Right lobe of liver (tissue), 6 donors: ENCODE results near the gene NCEH1. TPM values are rescaled to one million over a fixed set of nuclear protein-coding genes. Genes with fewer than 3 reads are reported as not detected.

Experiments
- ATAC-seq, 4 donors: fragments of 200-7000 bp; cut with Tn5 transposase; one replicate each; pipeline ENCODE4 v1.9.1; 2020; ENCODE audit warnings: mild to moderate bottlenecking in 4 of 4, moderate library complexity in 4 of 4
- DNase-seq, 3 donors: peaks; one replicate each; pipeline ENCODE4 v3.0.0-alpha.2; 2020
- H3K27ac ChIP-seq, 3 donors: fragments of 200-600 bp; one replicate each; pipeline ENCODE4 v1.8.0; 2022
- H3K27me3 ChIP-seq, 2 donors: fragments of 200-600 bp; one replicate each; pipeline ENCODE4 v1.8.0; 2022
- H3K36me3 ChIP-seq, 4 donors: fragments of 200-600 bp; sonication (generic) in 1 of 4; one replicate each; pipeline versions ENCODE4 v1.5.1 to v1.8.0; 2017 to 2022; ENCODE audit warnings: control low read depth in 1 of 4
- H3K4me1 ChIP-seq, 4 donors: fragments of 200-600 bp; sonication (generic) in 1 of 4; one replicate each; pipeline versions ENCODE4 v1.5.1 to v1.8.0; 2017 to 2022; ENCODE audit warnings: control low read depth in 1 of 4
- H3K4me3 ChIP-seq, 3 donors: fragments of 200-600 bp; one replicate each; pipeline ENCODE4 v1.8.0; 2022
- H3K9me3 ChIP-seq, 4 donors: fragments of 200-600 bp; sonication (generic) in 1 of 4; one replicate each; pipeline versions ENCODE4 v1.5.1 to v1.8.0; 2017 to 2022; ENCODE audit warnings: control low read depth in 1 of 4
- CTCF ChIP-seq, 4 donors: fragments of 200-600 bp in 3 of 4; fragments of 450-650 bp in 1 of 4; IDR thresholded peaks; one replicate each; pipeline versions ENCODE4 v1.5.1 to v1.8.0; 2016 to 2022; ENCODE audit warnings: antibody characterized with exemption in 4 of 4, mild to moderate bottlenecking in 2 of 4
- POLR2A ChIP-seq: fragments of 450-650 bp; IDR thresholded peaks from one replicate; pipeline ENCODE4 v1.6.1; 2017; ENCODE audit warnings: antibody characterized with exemption, mild to moderate bottlenecking
- WGBS: methylation state at CpG from one replicate; pipeline ENCODE4 v1.1.6; 2018; ENCODE audit warnings: low coverage, low lambda C conversion rate; ENCODE audit not compliant: insufficient coverage; ENCODE audit errors: missing lambda C conversion rate; 5-methylcytosine and 5-hydroxymethylcytosine counted together
- intact Hi-C, 2 donors: fragments of 100-400 bp; cut with DNase I; formaldehyde crosslinking; loops; one replicate each; pipeline versions ENCODE4 v1.11.2 to v1.14.1; 2022
- total RNA-seq, 6 experiments: library from RNA; depleted of rRNA in 2 of 6; stranded (reverse); fragments of >200 nt in 2 of 6; fragmentation: NEBNext Ultra II Directional in 3 of 6; extraction: Animal tissue kit (Norgen Biotek cat#: 25700) in 3 of 6; gene quantifications; one replicate each; pipeline versions ENCODE4 v1.1.0 to v1.2.4, GENCODE V29; 2016 to 2023
- donor health status: DM: no; HTN: yes; CAD: no.
- donor health status: DM: no; HTN: no; CAD: no.
- donor health status: DM: no; HTN: no; CAD: no.
- donor health status: DM: no; HTN: yes; CAD: no.
- donor health status: DM: no; HTN: yes; CAD: no.

NCEH1 gene
- total RNA-seq, 6 experiments from 2014 or later = 1.5 to 13.0 (median 4.3) TPM

DNA sequence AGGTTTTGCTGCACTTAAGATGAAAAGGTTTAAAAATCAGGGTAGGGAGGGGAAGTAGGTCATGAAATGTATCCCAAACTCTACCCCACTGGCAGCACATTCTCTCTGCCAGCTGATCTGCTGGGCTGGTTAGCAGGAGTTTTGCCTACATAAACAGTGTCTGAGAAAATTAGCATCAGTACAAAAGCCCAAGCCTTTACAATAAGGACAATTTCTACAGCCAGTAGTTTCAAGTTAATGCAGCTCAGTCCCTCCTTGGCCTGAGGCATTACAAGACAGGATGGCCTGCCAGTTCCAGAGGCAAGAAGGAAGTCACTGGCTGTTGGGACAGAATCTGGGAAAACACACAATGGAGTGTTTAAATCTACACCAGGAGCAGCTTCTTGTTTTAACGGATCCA is 32.8 kb downstream of the NCEH1 start:
- H3K36me3 ChIP-seq = no peaks in the 10 kb centered on the region
- TF ChIP-seq POLR2A = no peak
- no peak for TF ChIP-seq CTCF (IDR thresholded peaks at IDR 0.05)
- no peaks in the 10 kb centered on the region for H3K4me1 ChIP-seq
- no peak overlapping the region for H3K27ac ChIP-seq
- no peak overlapping the region for H3K4me3 ChIP-seq
- H3K27me3 ChIP-seq = no peaks in the 10 kb centered on the region
- no peaks in the 10 kb centered on the region for H3K9me3 ChIP-seq
- intact Hi-C loops = no loop called here
- DNase-seq (no peak), ATAC-seq (no peak)
- WGBS = 55% methylated on average over 1 of the region's 1 CpG

DNA sequence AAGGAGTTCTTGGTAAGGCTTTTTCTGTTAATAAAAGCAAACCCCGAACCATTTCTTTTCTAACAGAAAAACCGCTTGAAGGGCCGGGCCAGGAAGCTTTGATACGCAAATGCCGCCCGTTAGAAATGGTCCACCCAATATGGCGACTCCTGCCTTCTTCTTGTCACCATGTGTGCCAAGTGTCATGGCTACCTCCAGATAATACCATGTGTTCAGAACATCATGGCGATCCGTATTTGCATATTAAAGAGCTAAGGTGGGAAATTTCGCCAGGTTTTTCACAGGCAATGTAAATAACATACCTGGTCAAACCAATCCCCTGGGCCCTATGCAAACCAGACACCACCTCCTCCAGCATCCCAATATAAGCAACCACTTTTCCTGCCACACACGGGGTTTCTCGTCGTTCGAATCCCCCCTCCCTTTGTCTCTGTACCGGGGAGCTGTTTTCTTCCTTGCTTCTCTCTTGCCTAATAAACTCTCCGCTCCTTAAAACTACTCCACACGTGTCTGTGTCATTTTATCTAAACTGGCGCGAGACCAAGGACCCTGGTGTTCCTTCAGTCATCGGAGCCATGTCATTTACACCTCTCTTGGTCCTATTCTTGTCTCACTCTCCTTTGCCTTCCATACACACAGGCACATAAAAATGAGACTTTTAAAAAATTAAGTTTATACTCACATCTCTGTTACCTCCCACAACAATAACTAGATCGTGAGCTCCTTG is 34.5 kb downstream of the NCEH1 start:
- no peaks in the 10 kb centered on the region for H3K36me3 ChIP-seq
- 77% methylated on average over 21 of the region's 21 CpGs for WGBS
- ATAC-seq = no peak
- intact Hi-C loops = no loop called here
- no peak for TF ChIP-seq CTCF (IDR thresholded peaks at IDR 0.05)
- TF ChIP-seq POLR2A = no peak
- no peak overlapping the region for H3K27ac ChIP-seq
- no peaks in the 10 kb centered on the region for H3K9me3 ChIP-seq
- no peak for DNase-seq
- no peak overlapping the region for H3K4me3 ChIP-seq
- no peaks in the 10 kb centered on the region for H3K27me3 ChIP-seq
- H3K4me1 ChIP-seq = no peaks in the 10 kb centered on the region

- Histone ChIP-seq H3K9me3 (no peaks in the 10 kb centered on the region), H3K4me1 (no peaks in the 10 kb centered on the region), H3K27ac (no peak overlapping the region), H3K36me3 (no peaks in the 10 kb centered on the region), H3K27me3 (no peaks in the 10 kb centered on the region), H3K4me3 (no peak overlapping the region)
- ATAC-seq (peak; percentile 56 to 73 (median 64)), DNase-seq (no peak)
- intact Hi-C loops = no loop called here
- 25% methylated on average over 7 of the region's 7 CpGs for WGBS
- TF ChIP-seq POLR2A (no peak), CTCF (IDR thresholded peaks at IDR 0.05) (peak; percentile 69 to 88 (median 84))
Observed at GRCh38 chr3:172675441-172676193, 35.2 kb downstream of the NCEH1 start.

- 21% methylated on average over 2 of the region's 2 CpGs for WGBS
- Histone ChIP-seq H3K27ac (no peak overlapping the region), H3K4me3 (no peak overlapping the region), H3K4me1 (no peaks in the 10 kb centered on the region), H3K9me3 (no peaks in the 10 kb centered on the region), H3K27me3 (no peaks in the 10 kb centered on the region), H3K36me3 (no peaks in the 10 kb centered on the region)
- intact Hi-C loops = no loop called here
- ATAC-seq = peak; percentile 57 to 88 (median 78)
- peak in 2 of 3 donors; percentile 46 to 54 for DNase-seq
- TF ChIP-seq CTCF (IDR thresholded peaks at IDR 0.05) (peak; percentile 63 to 77 (median 67)), POLR2A (no peak)
Observed at GRCh38 chr3:172673210-172673679, 37.6 kb downstream of the NCEH1 start.
